Endodermal cell (in vitro differentiated cells): Measurements from ENCODE around the gene FAM167B. TPM values are rescaled to one million over a fixed set of nuclear protein-coding genes. Genes with fewer than 3 reads are reported as not detected.
"Not testable (repeated sequence)": the region's sequence is repeated elsewhere in the genome, so short reads cannot be mapped to it uniquely, and the experiment has no call there.

Experiments used
- DNase-seq: peaks from one replicate; pipeline ENCODE4 v3.0.0-alpha.2; 2017
- H3K27ac ChIP-seq: 2 replicates; pipeline ENCODE4 v1.5.1; 2013; ENCODE audit warnings: mild to moderate bottlenecking, low read depth, low read length, moderate library complexity
- H3K27me3 ChIP-seq: 2 replicates; pipeline ENCODE4 v1.6.1; 2013; ENCODE audit warnings: mild to moderate bottlenecking, low read length, moderate library complexity; ENCODE audit not compliant: insufficient read depth, control insufficient read depth, poor library complexity, severe bottlenecking
- H3K36me3 ChIP-seq: 2 replicates; pipeline ENCODE4 v1.7.0; 2013; ENCODE audit warnings: mild to moderate bottlenecking, low read length, moderate library complexity; ENCODE audit not compliant: control insufficient read depth, insufficient read depth
- H3K4me1 ChIP-seq: one replicate; pipeline ENCODE4 v1.7.0; 2013; ENCODE audit warnings: low read length; ENCODE audit not compliant: control insufficient read depth, insufficient read depth
- H3K4me3 ChIP-seq: 2 replicates; pipeline ENCODE4 v1.5.1; 2013; ENCODE audit warnings: mild to moderate bottlenecking, low read length, moderate library complexity
- H3K9ac ChIP-seq: 2 replicates; pipeline ENCODE4 v1.6.1; 2013; ENCODE audit warnings: mild to moderate bottlenecking, low read length, moderate library complexity; ENCODE audit not compliant: poor library complexity, severe bottlenecking; ENCODE audit errors: extremely low read depth
- H3K9me3 ChIP-seq: 2 replicates; pipeline ENCODE4 v1.6.1; 2013; ENCODE audit warnings: mild to moderate bottlenecking, low read length, moderate library complexity; ENCODE audit not compliant: control insufficient read depth
- H3K27ac Mint-ChIP-seq: 2 replicates; pipeline ENCODE4 v1.8.0; 2020; ENCODE audit warnings: mixed read lengths
- H3K27me3 Mint-ChIP-seq: 2 replicates; pipeline ENCODE4 v1.8.0; 2021; ENCODE audit warnings: mild to moderate bottlenecking, mixed read lengths; ENCODE audit not compliant: insufficient read depth
- H3K36me3 Mint-ChIP-seq: 2 replicates; pipeline ENCODE4 v1.8.0; 2020; ENCODE audit warnings: low read depth, mixed read lengths
- H3K4me1 Mint-ChIP-seq: 2 replicates; pipeline ENCODE4 v1.8.0; 2020; ENCODE audit warnings: mixed read lengths
- H3K4me3 Mint-ChIP-seq: 2 replicates; pipeline ENCODE4 v1.8.0; 2020; ENCODE audit warnings: mild to moderate bottlenecking, moderate library complexity, mixed read lengths
- H3K9me3 Mint-ChIP-seq: 2 replicates; pipeline ENCODE4 v1.8.0; 2020; ENCODE audit warnings: mild to moderate bottlenecking, mixed read lengths
- WGBS, 2 experiments: methylation state at CpG; one replicate each; pipeline versions ENCODE4 v1.1.5 to v1.1.7; 2013; ENCODE audit warnings: missing lambda C conversion rate in 2 of 2, mixed read lengths in 1 of 2; ENCODE audit not compliant: insufficient coverage in 1 of 2, insufficient read length in 1 of 2; 5-methylcytosine and 5-hydroxymethylcytosine counted together
- total RNA-seq, 2 donors: library from RNA; stranded (reverse); fragmentation: NEBNext Ultra II Directional in 1 of 2; extraction: Animal tissue kit (Norgen Biotek cat#: 25700) in 1 of 2; gene quantifications; 2 replicates in 1 of 2; 3 replicates in 1 of 2; pipeline ENCODE4 v1.2.1, GENCODE V29; 2021
- TF ChIP-seq, protein P1 (sequence below): fragments of 200-600 bp; sonication (generic); conservative IDR thresholded peaks from 2 replicates; pipeline ENCODE4 v1.5.0; 2021; ENCODE audit warnings: antibody characterized with exemption, mild to moderate bottlenecking

FAM167B gene
- total RNA-seq, 2 donors from 2014 or later, result 1.1 to 2.9 TPM

DNA sequence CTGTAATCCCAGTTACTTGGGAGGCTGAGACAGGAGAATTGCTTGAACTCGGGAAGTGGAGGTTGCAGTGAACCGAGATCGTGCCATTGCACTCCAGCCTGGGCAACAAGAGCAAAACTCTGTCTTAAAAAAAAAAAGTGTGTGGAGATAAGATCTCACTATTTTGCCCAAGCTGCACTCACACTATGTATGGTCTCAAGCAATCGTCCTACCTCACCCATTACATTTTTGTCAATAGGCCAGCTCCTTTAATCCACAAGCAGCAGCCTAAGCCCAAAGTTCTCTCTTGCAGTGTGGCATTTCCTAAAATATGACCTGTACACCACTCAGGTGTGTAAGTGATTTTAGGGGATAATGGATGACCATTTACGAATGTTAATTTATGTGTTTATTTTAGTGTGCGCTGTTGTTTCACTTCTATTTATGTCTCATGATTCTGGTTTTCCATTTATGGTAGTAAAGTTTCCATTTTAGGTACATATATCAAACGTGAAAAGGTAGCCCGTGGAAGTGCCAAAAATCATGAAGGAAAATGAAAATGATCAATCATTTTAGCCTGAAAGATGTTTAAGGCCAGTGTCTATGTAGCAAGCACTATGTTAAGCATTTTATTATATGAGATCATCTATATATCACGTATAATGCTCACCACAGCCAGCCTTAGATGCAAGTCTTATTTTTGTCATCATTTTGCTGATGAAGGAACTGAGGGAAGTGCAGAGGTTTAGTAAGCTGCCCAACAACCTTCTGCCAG lies 9.6 kb downstream of the FAM167B start:
- no peak overlapping the region for H3K27ac Mint-ChIP-seq
- no peak overlapping the region for H3K4me3 Mint-ChIP-seq
- H3K9ac ChIP-seq, result no peak overlapping the region
- TF ChIP-seq, protein P1, sequence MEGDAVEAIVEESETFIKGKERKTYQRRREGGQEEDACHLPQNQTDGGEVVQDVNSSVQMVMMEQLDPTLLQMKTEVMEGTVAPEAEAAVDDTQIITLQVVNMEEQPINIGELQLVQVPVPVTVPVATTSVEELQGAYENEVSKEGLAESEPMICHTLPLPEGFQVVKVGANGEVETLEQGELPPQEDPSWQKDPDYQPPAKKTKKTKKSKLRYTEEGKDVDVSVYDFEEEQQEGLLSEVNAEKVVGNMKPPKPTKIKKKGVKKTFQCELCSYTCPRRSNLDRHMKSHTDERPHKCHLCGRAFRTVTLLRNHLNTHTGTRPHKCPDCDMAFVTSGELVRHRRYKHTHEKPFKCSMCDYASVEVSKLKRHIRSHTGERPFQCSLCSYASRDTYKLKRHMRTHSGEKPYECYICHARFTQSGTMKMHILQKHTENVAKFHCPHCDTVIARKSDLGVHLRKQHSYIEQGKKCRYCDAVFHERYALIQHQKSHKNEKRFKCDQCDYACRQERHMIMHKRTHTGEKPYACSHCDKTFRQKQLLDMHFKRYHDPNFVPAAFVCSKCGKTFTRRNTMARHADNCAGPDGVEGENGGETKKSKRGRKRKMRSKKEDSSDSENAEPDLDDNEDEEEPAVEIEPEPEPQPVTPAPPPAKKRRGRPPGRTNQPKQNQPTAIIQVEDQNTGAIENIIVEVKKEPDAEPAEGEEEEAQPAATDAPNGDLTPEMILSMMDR, result no peak
- no peak for DNase-seq
- H3K4me1 ChIP-seq, result no peaks in the 10 kb centered on the region
- 86 to 92% methylated on average over 8 to 9 of the region's 9 CpGs for WGBS, 2 experiments
- no peaks in the 10 kb centered on the region for H3K36me3 Mint-ChIP-seq
- no peaks in the 10 kb centered on the region for H3K4me1 Mint-ChIP-seq
- no peaks in the 10 kb centered on the region for H3K27me3 Mint-ChIP-seq
- H3K27ac ChIP-seq, result no peak overlapping the region
- H3K9me3 Mint-ChIP-seq, result no peaks in the 10 kb centered on the region
- H3K27me3 ChIP-seq, result no peaks in the 10 kb centered on the region
- H3K4me3 ChIP-seq, result no peak overlapping the region
- H3K36me3 ChIP-seq, result no peaks in the 10 kb centered on the region
- H3K9me3 ChIP-seq, result no peaks in the 10 kb centered on the region

DNA sequence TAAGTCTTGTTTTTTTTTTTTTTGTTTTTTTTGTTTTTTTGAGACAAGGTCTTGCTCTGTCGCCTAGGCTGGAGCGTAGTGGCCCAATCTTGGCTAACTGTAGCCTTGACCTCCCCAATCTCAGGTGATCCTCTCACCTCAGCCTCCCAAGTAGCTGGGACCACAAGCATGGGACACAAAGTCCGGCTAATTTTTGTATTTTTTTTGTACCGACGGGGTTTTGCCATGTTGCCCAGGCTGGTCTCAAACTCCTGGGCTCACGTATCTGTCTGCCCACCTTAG lies 10.1 kb downstream of the FAM167B start:
- Mint-ChIP-seq H3K4me1 (no peaks in the 10 kb centered on the region), H3K4me3 (no peak overlapping the region), H3K27ac (no peak overlapping the region), H3K9me3 (no peaks in the 10 kb centered on the region), H3K27me3 (no peaks in the 10 kb centered on the region), H3K36me3 (no peaks in the 10 kb centered on the region)
- no peak overlapping the region for H3K9ac ChIP-seq
- no peak overlapping the region for H3K4me3 ChIP-seq
- no peaks in the 10 kb centered on the region for H3K4me1 ChIP-seq
- H3K36me3 ChIP-seq, result no peaks in the 10 kb centered on the region
- H3K27me3 ChIP-seq, result no peaks in the 10 kb centered on the region
- no peak overlapping the region for H3K27ac ChIP-seq
- no peaks in the 10 kb centered on the region for H3K9me3 ChIP-seq
- DNase-seq, result no peak
- TF ChIP-seq, protein P1, result no peak
- WGBS, 2 experiments, result 88 to 89% methylated on average over 6 of the region's 6 CpGs

DNA sequence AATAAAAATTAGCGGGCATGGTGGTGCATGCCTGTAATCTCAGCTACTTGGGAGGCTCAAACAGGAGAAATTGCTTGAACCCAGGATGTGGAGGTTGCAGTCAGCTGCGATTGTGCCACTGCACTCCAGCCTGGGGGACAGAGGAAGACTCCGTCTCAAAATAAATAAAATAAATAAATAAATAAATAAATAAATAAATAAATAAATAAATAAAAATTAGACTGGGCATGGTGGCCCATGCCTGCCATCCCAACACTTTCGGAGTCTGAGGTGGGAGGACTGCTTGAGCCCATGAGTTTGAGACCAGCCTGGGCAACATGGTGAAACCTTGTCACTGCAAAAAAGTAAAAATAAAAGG lies 16.2 kb downstream of the FAM167B start:
- H3K27ac Mint-ChIP-seq, H3K36me3 Mint-ChIP-seq, H3K9ac ChIP-seq, H3K27me3 ChIP-seq, H3K4me3 ChIP-seq, H3K4me1 ChIP-seq, H3K4me3 Mint-ChIP-seq, H3K9me3 Mint-ChIP-seq, DNase-seq, H3K36me3 ChIP-seq, H3K27me3 Mint-ChIP-seq, H3K9me3 ChIP-seq, H3K27ac ChIP-seq, H3K4me1 Mint-ChIP-seq: not testable (repeated sequence)
- 89 to 93% methylated on average over 2 to 3 of the region's 4 CpGs for WGBS, 2 experiments

DNA sequence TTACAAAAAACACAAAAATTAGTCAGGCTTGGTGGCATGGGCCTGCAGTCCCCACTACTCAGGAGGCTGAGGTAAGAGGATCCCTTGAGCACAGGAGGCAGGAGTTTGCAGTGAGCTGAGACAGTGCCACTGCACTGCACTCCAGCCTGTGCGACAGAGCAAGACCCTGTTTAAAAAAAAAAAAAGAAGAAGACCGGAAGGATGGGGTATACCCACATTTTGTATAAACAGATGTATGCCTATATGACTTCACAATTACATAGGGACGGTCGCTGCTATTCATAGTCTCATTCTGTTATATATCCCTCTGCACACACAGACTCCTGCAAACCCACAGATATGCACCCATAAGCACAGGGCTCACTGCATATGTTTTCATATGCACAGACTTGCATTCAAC lies 16.7 kb downstream of the FAM167B start:
- Histone ChIP-seq H3K36me3 (no peaks in the 10 kb centered on the region), H3K9ac (no peak overlapping the region), H3K4me3 (no peak overlapping the region), H3K27me3 (no peaks in the 10 kb centered on the region), H3K9me3 (no peaks in the 10 kb centered on the region), H3K27ac (no peak overlapping the region), H3K4me1 (no peaks in the 10 kb centered on the region)
- Mint-ChIP-seq H3K36me3 (no peaks in the 10 kb centered on the region), H3K4me1 (no peaks in the 10 kb centered on the region), H3K4me3 (no peak overlapping the region), H3K9me3 (no peaks in the 10 kb centered on the region), H3K27ac (no peak overlapping the region), H3K27me3 (no peaks in the 10 kb centered on the region)
- WGBS, 2 experiments, result 80 to 92% methylated on average over 1 to 4 of the region's 4 CpGs
- DNase-seq, result no peak
- TF ChIP-seq, protein P1, result no peak
